ENCODE results near the gene SFT2D1.

SFT2D1 gene

GRCh38 chr6:166333172-166333995 is 9.0 kb downstream of the SFT2D1 start:
- no peak for DNase-seq (ENCODE audit: low read depth)

GRCh38 chr6:166331503-166332415 is 10.6 kb downstream of the SFT2D1 start:
- no peak for DNase-seq (ENCODE audit: low read depth)

GRCh38 chr6:166330612-166331011 is 11.7 kb downstream of the SFT2D1 start:
- DNase-seq (ENCODE audit: low read depth): no peak

GRCh38 chr6:166325383-166326042 is 16.8 kb downstream of the SFT2D1 start:
- no peak for DNase-seq (ENCODE audit: low read depth)

GRCh38 chr6:166323395-166323794 is 18.9 kb downstream of the SFT2D1 start:
- no peak for DNase-seq (ENCODE audit: low read depth)

- DNase-seq (ENCODE audit: low read depth): no peak
Observed at GRCh38 chr6:166318649-166319600, 23.4 kb downstream of the SFT2D1 start.

- DNase-seq (ENCODE audit: low read depth): no peak
Observed at GRCh38 chr6:166318227-166318626, 24.1 kb downstream of the SFT2D1 start.

GRCh38 chr6:166317261-166318212 is 24.8 kb downstream of the SFT2D1 start:
- no peak for DNase-seq (ENCODE audit: low read depth)

- DNase-seq (ENCODE audit: low read depth): no peak
Observed at GRCh38 chr6:166315436-166315835, 26.9 kb downstream of the SFT2D1 start.

GRCh38 chr6:166314454-166314853 is 27.9 kb downstream of the SFT2D1 start:
- no peak for DNase-seq (ENCODE audit: low read depth)

- peak; percentile 44 for DNase-seq (ENCODE audit: low read depth)
Observed at GRCh38 chr6:166313255-166314070, 28.9 kb downstream of the SFT2D1 start.

GRCh38 chr6:166312832-166313231 is 29.5 kb downstream of the SFT2D1 start:
- DNase-seq (ENCODE audit: low read depth): no peak

- DNase-seq (ENCODE audit: low read depth): no peak
Observed at GRCh38 chr6:166310634-166311033, 31.7 kb downstream of the SFT2D1 start.

GRCh38 chr6:166309977-166310376 is 32.4 kb downstream of the SFT2D1 start:
- DNase-seq (ENCODE audit: low read depth): no peak

GRCh38 chr6:166308769-166309589 is 33.4 kb downstream of the SFT2D1 start:
- DNase-seq (ENCODE audit: low read depth): no peak

GRCh38 chr6:166308033-166308768 is 34.1 kb downstream of the SFT2D1 start, which contains the start of gene PRR18:
Gene PRR18, minus strand, starts transcription at chr6:166308392. Its CDS starts 250 bp downstream, at chr6:166308142.
- DNase-seq (ENCODE audit: low read depth): no peak

Measured in stimulated activated CD8-positive, alpha-beta memory T cell treated with anti-CD3 and anti-CD28 coated beads, Interleukin-4, amount 100 ng/mL, for 24 hours (primary cell).